GM23338 (cell line): ENCODE measurements around the gene KIT.

ENCODE experiments used
- CTCF ChIP-seq, 2 experiments: fragments of 200-600 bp in 1 of 2; sonication (generic) in 1 of 2; conservative IDR thresholded peaks; 2 replicates each; pipeline versions ENCODE4 v1.5.1 to v1.6.1; 2016 to 2017; ENCODE audit warnings: antibody characterized with exemption in 2 of 2, low read depth in 2 of 2, mild to moderate bottlenecking in 2 of 2, moderate library complexity in 1 of 2
- ETS1 ChIP-seq: IDR thresholded peaks from 2 replicates; pipeline ENCODE4 v1.6.1; 2016; ENCODE audit warnings: antibody characterized with exemption
- EZH2 ChIP-seq: fragments of 200-600 bp; sonication (generic); IDR thresholded peaks from one replicate; pipeline ENCODE4 v1.8.0; 2017; ENCODE audit warnings: antibody characterized with exemption, mild to moderate bottlenecking, low read depth; ENCODE audit not compliant: unreplicated experiment
- EZH2phosphoT487 ChIP-seq: fragments of 200-600 bp; sonication (generic); IDR thresholded peaks from one replicate; pipeline ENCODE4 v1.8.1; 2018; ENCODE audit warnings: antibody characterized with exemption; ENCODE audit not compliant: unreplicated experiment
- POLR2AphosphoS5 ChIP-seq: IDR thresholded peaks from 2 replicates; pipeline ENCODE4 v1.6.1; 2016; ENCODE audit warnings: antibody characterized with exemption, low read depth
- REST ChIP-seq: IDR thresholded peaks from one replicate; pipeline ENCODE4 v1.6.1; 2018; ENCODE audit warnings: antibody characterized with exemption; ENCODE audit not compliant: unreplicated experiment

GRCh38 chr4:54737421-54737820, 79.7 kb downstream of the KIT start:
- TF ChIP-seq EZH2 (no peak), ETS1 (no peak), CTCF (conservative IDR thresholded peaks at IDR 0.05; ENCODE audit: low read depth in 2 of 2) (no peak), REST (no peak), EZH2phosphoT487 (no peak), POLR2AphosphoS5 (no peak)
